Fibroblast of peridontal ligament (primary cell): ENCODE data around the gene ATXN2.

ENCODE experiments used
- DNase-seq: peaks from one replicate; pipeline ENCODE4 v3.0.0-alpha.2; 2010; ENCODE audit errors: extremely low read depth

The ATXN2 gene

DNA sequence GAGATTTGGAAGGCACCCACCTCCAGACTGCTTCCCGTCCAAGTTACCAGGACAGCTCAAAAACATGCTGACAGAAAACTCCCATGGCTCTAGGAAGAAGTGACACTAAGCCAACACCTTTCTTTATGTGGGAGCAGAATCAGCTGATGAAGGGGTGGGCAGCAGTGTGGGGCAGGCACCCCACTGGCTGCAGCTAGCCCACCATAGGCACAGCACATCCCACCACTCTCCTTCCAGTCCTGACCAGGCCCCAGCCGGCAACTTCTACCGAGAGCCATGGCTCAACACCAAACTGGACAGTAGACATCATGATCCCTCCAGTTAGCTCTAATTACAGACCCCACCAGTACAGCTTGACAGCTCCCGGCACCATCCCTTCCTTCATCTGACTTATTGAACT lies 148.4 kb downstream of the ATXN2 start:
- no peak for DNase-seq

DNA sequence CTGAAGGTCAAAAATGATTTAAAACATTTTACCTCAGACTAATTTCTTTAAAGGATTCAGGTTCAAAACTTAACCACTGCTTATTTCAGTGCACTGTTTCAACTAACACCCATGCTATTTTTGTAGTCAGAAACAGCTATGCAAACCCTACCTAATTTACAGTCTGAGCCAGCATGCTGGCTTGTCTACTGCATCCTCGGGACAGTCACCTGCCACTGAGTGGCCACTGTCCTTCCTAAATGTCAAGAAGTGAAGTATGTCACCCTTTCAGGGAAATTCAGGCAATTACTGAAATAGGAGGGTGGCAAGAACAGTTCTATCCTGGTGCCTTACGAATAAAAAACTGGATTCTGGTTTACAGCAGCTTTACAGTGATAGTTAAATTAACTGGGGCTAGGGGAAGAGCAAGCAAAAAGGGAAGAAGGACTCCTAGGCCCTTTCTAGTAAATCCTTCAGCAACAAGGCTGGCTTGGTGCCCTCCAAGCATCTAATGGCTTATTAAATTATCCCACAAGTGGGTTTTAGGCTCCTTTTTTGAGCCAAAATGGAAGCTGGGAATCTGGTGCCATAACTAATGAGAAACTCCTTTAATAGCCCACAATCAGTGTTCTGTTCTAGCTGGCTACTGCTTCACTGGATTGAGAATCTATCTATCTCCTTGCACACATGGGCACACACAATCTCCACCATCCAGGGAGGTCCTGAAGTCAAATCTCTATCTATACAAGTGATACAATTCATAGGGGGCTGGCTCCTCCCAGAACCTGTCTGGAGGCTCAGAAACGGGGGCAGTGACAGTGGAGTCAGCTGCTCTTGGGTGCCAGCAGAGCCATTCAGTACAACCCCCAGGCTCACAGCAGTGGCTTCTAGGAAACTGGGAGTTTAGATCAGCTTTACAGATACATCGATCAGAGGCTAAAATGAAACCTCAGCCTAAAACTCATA lies 150.0 kb downstream of the ATXN2 start:
- DNase-seq = no peak

GRCh38 chr12:111448266-111448830 lies 150.8 kb downstream of the ATXN2 start:
- no peak for DNase-seq

DNA sequence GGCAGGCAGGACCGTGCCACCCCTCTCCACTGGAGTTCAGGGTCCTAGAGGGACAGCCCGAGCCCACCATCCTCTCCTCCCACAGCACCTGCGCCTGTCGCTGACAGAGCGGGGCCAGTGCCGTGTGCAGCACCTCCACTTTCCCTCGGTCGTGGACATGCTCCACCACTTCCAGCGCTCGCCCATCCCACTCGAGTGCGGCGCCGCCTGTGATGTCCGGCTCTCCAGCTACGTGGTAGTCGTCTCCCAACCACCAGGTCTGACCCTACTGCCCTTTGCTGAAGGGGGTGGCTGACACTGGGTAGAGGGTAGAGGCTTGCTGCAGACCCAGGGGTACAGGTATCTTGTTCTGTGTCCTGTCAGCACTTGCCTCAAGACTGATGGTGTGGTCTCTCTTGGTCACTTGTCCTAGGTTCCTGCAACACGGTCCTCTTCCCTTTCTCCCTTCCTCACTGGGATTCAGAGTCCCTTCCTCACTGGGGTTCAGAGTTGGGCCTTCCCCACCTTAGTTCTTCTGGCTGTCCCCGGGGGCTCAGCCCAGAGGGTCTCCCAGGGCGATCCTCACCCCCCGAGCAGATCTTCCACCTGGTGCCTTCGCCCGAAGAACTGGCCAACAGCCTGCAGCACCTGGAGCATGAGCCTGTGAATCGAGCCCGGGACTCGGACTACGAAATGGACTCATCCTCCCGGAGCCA lies 151.4 kb downstream of the ATXN2 start:
- DNase-seq = no peak

GRCh38 chr12:111446631-111447570 lies 152.2 kb downstream of the ATXN2 start:
- no peak for DNase-seq

- DNase-seq = peak; percentile 37
These were observed 153.2 kb downstream of the ATXN2 start for GRCh38 chr12:111445726-111446581.

- DNase-seq = peak; percentile 45
These were observed 154.0 kb downstream of the ATXN2 start for GRCh38 chr12:111444925-111445725.

- no peak for DNase-seq
These were observed 154.7 kb downstream of the ATXN2 start for GRCh38 chr12:111444314-111444924.

- DNase-seq = no peak
These were observed 155.5 kb downstream of the ATXN2 start for GRCh38 chr12:111443586-111443985.

DNA sequence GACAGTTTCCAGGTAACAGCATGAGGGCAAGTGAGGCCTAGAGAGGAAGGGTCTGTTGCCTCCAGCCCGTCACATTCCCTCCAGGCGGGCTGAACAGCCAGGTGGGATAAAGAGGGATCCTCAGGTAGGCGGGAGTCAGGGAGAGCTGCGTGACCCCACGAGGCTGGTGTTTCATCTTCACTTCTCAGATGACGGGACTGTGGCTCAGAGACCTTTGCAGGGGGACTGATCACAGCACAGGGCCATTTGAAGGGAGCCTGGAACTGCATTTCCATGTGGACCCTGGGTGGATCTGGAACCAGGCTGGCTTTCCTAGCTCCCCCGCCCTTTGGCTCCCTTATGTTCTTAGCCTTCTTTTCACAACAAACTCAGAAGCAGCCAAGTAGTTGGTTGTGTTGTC lies 156.0 kb downstream of the ATXN2 start:
- no peak for DNase-seq

DNA sequence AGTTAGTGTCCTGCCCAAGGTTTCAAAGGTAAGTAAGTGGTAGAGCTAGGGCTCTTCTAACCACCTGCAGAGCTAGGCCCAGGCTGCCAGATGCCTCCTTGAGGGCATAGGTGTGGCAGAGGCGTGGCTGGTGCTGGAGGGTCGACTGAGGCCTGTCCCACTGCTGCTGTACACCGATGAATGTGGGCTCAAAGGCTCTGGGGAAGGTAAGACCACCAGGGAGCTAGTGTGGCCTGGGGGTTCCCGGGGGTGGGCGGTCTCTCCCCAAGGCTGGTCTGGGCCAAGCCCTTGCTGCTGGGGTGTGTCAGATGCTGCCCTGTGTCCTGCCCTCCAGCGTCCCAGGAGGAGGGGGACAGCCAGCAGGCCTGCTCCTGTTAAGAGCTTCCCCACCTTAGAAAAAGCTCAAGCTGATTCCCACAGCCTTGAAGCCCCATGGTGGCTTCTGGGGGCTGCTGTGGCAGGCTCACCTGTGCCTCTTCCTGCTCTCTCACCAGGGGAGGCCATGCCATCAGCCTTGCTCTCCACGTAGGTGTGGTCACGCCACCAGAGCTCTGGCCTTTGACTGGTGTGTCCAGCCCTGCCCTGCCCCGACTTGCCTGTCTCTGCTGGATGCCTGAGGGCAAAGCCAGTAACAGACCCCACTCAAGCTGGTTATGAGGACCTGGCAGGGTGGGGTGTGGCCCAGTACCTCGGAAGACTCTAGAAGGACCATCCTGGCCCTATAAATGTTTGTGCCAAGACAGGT lies 156.6 kb downstream of the ATXN2 start:
- DNase-seq = no peak

DNA sequence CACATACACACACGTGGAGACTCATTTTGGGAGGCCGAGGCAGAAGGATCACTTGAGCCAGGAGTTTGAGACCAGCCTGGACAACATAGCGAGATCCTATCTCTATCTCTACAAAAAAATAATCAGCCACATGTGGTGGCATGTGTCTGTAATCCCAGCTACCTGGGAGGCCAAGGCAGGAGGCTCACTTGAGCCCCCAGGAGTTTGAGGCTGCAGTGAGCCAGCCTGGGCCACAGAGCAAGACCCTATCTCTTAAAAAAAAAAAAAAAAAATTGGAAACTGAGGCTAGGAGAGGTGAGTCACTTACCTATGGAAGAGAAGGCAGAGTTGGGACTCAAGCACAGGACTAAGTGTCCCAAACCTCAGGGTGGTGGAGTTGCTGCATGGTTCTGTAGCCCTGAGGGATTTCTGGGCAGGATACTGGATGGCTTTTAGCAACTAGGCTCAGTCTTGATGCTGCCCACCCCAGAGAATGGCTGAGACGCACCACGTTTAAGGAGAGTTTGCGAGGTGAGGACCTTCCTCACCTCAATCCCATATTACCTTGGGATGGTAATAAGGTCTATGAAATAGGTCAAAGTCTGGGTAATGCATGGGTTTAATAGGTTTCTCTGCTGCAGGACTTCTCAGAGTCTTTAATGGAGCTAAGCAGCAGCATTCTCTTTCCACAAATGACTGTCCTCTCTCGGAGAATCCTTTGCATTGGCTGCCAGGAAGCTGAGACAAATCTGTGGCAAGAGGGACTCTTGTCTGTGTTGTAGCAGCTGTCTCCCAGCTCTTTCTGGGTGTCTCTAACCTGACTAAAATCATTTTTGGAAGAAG lies 157.8 kb downstream of the ATXN2 start:
- DNase-seq = no peak

DNA sequence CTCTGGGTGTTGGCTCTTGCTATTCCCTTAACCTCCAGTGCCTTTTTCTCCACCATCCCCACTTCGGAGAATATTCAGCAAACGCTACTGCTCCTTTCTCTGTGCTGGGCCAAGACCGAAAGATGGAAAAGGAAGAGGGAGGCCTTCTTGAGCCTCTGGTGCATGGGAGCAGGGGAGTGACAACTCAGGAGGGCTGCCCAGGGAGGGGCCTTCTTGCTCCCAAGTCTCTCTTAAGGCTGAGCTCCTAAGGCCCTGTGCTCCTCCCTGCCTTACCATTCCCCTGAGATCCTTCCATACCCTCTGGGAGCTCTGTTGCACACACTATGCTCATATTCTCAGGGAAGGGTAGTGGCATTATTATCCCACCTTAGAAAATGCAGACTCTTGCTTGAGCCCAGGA lies 158.5 kb downstream of the ATXN2 start:
- DNase-seq = no peak

DNA sequence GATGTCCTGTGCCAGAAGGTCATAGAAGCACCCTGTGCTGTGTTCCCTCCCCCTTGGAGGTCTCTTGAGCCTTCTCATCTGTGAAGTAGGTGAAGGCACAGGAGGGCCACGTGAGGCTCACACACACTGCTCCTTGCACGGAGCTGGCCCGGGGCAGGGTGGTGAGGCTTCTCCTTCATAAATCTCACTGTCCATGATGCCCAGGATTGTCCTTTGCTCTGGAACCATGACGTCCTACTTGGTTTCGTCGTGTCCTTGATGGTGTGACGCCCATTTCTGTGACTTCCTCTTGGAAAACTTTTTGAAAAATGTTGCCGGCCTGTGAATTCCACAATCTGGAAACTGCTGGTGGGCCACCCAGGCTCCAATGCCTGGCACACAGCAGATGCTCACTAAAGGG lies 159.0 kb downstream of the ATXN2 start:
- DNase-seq = no peak

DNA sequence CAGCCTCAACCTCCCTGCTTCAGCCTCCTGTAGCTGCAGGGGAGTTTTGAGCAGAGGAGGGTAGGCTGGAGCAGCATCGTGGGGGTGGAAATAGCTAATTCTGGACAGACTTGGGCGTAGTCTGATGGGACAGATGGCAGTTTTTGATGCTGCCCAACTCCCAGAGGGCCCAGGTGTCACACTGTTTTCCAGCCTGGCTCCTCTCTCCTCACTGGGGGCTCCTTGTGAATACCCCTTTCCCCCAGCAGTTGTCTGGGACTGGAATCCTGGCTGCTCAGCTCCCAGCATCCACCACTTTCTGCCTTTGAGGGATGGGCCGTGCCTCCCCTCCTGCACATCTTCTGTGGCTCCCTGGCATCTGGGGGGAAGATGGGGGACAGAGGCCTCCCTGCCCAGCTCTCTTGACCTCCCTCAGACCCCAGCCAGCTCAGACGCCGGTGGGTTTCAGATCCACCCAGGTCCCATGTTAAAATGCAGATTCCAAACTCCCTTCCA lies 159.4 kb downstream of the ATXN2 start:
- no peak for DNase-seq

- DNase-seq = no peak
These were observed 160.6 kb downstream of the ATXN2 start for GRCh38 chr12:111438481-111438880.

DNA sequence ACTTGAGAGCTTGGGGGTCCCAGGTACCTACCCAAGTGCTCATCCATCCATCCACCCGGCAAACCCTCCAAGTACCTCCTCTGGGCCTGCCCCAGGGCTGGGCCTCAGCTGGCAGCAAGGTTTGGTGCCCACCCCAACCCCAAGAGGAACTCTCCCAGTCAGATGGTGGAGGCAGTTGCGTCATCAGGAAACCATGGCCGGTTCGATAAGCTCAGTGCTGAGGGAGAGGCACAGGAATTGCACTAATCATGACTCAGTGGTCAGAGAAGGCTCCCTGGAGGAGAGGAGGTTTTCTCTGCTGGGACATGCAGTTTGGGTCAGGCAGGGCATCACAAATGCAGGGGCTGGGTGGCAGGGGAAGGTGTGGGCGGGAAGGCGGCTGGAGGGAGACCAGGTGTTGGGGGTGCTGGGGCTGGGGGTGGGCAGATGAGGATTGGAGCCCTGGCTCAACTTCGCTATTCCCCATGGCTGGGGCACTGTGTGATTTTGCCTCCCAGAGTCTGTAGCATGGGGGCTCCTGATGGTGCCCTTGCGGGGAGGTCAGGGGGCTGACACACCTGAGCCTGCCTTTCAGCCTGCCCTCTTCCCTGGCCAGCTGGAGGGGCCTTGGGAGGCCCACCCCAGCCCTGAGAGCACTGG lies 161.2 kb downstream of the ATXN2 start:
- DNase-seq = peak; percentile 79
